LHCN-M2 (cell line): ENCODE measurements around the gene TRAF3IP3. TPM values are rescaled to one million over a fixed set of nuclear protein-coding genes. Genes with fewer than 3 reads are reported as not detected.

Source experiments
- DNase-seq: peaks from one replicate; pipeline ENCODE4 v3.0.0-alpha.2; 2012; ENCODE audit warnings: low read depth
- polyA plus RNA-seq: library from polyadenylated mRNA; unstranded; fragments of >200 nt; gene quantifications from one replicate; pipeline ENCODE4 v1.2.1, GENCODE V29; 2012; ENCODE audit warnings: missing spikeins
- total RNA-seq: library from RNA; depleted of rRNA; stranded (reverse); fragments of >200 nt; gene quantifications from 2 replicates; pipeline ENCODE4 v1.2.3, GENCODE V29; 2014; rRNA removed

Gene TRAF3IP3
- total RNA-seq: not detected in 2 replicates
- polyA plus RNA-seq: not detected

DNA sequence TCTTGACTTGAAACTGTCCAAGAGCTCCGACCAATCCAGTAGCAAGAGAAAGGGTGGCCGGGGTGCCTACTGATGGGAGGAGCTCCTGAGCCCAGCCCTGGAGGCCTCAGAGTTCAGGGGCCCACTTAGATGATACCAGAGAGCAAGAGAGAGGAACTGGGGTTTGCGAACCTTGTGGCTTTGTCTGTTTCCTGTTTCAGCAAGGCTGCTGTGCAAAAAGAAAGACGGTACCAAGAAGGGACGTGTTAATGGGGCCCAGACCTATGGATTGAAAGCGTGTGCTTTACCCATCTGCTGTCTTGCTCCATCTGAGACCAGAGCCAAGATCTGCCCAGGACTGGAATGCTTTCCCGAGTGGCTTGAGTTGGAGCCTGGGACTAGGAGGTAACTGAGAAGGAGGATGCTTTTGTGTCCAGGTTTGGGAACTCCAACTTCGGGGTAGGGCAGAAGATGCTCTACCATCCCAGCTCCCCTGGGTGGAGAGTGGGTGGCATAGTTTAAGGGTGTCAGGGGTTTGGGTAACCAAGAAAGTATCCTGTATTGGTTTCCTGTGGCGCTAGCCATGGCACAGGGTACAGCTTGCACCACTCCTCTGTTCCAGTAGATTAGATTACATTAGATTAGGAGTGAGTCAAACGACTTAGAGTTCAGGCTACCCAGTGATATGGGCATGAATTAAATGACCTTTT is at the start of gene TRAF3IP3:
TRAF3IP3 (plus strand) TSS at position 128 of the 689 bp plus-strand sequence. CDS start 3,987 bp downstream, outside the sequence.
- no peak for DNase-seq

- DNase-seq: no peak
These were observed 49.2 kb upstream of the TRAF3IP3 start for GRCh38 chr1:209706622-209707021.

- DNase-seq: no peak
These were observed 48.5 kb upstream of the TRAF3IP3 start for GRCh38 chr1:209707308-209707707.

DNA sequence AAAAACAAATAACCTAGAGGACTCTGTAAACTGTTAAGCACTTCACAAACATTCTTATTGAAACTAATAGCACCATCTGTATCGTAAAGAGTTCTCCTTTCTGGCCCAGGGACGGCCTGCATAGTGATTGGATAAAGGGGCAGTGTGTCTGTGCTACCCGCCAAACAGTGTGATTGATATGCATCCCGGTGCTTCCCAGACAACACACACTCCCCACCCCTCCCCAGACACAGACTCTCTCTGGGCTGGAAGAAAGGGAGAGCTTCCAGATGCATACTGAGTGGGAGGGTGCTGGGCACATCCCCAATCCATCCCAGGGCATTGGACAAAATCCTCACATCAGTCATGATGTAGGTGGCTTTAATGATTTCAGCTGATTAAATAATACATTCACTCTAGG is 47.6 kb upstream of the TRAF3IP3 start:
- DNase-seq: no peak

GRCh38 chr1:209710093-209710492 is 45.8 kb upstream of the TRAF3IP3 start:
- DNase-seq: peak; percentile 10

- no peak for DNase-seq
These were observed 45.0 kb upstream of the TRAF3IP3 start for GRCh38 chr1:209710847-209711246.

GRCh38 chr1:209714338-209714737 is 41.5 kb upstream of the TRAF3IP3 start:
- no peak for DNase-seq

- DNase-seq: no peak
These were observed 40.5 kb upstream of the TRAF3IP3 start for GRCh38 chr1:209715314-209715713.

- no peak for DNase-seq
These were observed 38.0 kb upstream of the TRAF3IP3 start for GRCh38 chr1:209717818-209718217.

- peak; percentile 8 for DNase-seq
These were observed 35.5 kb upstream of the TRAF3IP3 start for GRCh38 chr1:209720326-209720725.

DNA sequence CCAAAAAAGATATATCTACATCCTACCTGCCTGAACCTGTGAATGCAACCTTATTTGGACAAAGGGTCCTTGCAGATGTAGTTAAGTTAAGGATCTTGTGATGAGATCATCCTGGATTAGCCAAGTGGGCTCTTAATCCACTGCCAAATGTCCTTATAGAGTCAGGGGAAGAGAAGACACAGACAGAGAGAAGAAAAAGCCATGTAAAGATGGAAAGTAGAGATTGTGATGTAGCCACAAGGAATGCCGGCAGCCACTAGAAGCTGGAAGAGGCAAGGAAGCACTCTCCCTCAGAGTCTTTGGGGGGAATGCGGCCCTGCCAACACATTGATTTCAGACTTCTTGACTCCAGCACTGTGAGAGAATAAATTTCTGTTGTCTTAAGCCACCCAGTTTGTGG is 35.0 kb upstream of the TRAF3IP3 start:
- no peak for DNase-seq

- no peak for DNase-seq
These were observed 34.5 kb upstream of the TRAF3IP3 start for GRCh38 chr1:209721323-209721722.

DNA sequence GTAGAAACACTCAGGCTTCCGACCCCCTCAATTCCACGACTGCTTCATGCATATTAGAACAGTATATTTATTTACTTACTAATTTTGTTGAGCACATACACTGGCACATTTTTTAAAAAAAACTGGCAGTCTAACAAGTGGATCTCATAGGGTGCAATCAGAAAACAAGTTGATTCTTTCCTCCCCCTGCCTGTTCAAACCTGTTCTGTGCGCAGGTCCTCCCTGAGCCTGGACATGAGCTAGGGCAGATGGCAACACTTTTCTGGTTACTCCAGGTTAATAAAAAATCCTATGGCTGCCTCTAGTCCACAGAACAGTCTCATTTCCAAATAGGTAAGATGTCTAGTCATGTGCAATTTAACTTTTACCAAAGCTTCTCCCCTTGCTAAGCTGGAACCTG is 32.6 kb upstream of the TRAF3IP3 start:
- DNase-seq: no peak

DNA sequence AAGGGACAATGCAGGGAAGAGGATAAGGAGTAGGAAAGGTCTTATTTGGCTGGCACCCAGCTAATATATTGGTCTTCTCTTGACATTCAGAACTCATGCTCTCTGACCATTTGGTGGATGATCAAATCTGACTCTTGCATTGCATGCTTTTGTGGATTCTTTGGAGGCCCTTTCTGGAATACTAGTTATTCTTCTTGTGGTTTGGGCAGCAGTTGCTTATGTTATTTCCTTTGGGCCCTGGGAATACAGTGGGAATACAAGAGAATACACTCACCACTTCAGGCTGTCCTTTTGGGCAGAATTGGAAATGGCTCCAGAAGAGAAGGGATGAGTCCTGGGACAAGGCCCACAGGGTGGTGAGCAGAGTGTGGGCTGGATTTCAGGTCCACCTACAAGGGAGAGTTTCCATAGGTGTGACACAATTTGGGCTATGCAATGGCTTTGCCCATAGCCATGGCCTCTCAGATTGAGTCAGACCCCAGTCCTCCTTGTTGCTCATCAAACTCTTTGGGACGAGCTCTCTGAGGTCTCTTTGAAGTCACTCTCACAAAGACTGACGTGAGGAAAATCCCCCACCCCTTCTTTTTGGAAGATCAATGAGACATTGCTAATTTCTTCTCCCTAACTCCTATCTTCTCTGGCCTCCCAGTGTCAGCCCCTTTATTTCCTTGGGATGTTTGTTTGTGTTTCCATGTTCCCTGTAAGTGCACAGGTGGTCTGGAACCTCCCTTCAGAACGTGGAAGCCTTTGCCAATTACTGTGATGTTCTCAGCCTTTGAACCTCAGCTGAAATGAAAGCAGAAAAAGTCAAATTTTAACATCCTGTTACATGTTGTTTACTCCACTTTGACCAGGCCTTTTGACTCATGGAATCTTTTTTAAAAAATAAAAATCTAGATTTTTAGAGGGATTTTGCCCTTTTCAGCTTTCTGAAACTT is 31.8 kb upstream of the TRAF3IP3 start:
- DNase-seq: peak; percentile 28

GRCh38 chr1:209727286-209727685 is 28.6 kb upstream of the TRAF3IP3 start:
- DNase-seq: no peak

GRCh38 chr1:209727785-209728184 is 28.1 kb upstream of the TRAF3IP3 start:
- no peak for DNase-seq

DNA sequence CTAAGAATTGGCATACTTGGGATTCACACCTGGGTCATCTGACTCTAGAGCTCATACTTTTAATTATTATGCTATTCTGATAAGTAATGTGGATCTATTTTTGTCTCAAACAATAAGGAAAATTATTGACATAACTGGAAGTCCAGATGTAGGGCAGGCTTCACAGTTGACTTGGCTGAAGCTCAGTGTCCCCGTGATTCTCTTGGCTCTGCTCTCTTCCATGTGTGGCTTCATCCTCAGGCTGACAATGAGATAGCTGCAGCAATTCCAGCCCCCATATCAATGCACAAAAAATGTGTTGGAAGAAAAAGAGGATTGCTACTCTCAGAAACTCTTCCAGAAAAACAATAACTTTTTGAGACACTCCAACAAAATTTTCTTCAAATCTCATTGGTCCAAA is 27.4 kb upstream of the TRAF3IP3 start:
- DNase-seq: no peak

GRCh38 chr1:209729436-209729835 is 26.4 kb upstream of the TRAF3IP3 start:
- no peak for DNase-seq

- no peak for DNase-seq
These were observed 23.1 kb upstream of the TRAF3IP3 start for GRCh38 chr1:209732725-209733124.

DNA sequence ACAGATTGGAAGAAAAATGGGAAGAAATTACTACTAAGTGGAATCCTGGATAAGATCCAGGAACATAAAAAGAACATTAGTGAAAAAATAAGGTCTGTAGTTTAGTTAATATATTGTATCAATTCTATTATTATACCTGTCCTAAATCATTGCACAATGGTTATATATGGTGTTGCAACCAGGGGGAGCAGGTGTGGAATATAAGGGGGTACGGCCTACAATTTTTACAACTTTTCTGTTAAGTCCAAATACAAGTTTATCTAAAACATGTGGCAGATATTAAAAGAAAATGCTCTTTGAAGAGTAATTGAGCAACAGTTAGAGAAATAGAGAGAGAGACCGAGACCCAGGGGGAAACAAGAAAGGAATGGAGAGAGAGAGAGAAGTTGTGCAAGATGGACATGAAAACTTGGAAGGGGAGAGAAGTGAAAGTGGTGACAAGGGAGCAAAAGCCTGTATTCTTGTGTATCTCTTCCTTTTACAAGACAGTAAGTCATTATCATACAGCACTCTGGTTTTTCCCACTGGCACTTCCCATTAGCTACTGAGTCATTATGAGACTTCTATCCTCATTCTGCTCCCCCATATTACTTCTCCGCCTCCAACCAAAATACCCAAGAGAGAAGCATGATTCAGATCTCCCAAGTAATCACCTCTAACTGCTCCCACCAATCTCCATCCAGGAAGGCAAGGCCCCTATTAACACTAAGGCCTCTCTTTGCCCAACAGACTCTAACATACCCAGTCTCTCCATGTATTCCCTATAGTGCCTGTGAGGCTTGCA is 22.3 kb upstream of the TRAF3IP3 start:
- DNase-seq: peak; percentile 53

- DNase-seq: no peak
These were observed 19.2 kb upstream of the TRAF3IP3 start for GRCh38 chr1:209736490-209737117.
